Neutrophil (primary cell): ENCODE results near the gene RBP5.

Experiments used
- H3K27ac ChIP-seq: fragments of 200-600 bp; sonication (generic); 2 replicates; pipeline ENCODE4 v1.5.1; 2016; ENCODE audit warnings: mild to moderate bottlenecking, moderate library complexity
- H3K27me3 ChIP-seq: fragments of 200-600 bp; sonication (generic); 2 replicates; pipeline ENCODE4 v1.6.0; 2016; ENCODE audit warnings: mild to moderate bottlenecking
- H3K36me3 ChIP-seq: fragments of 200-600 bp; sonication (generic); 2 replicates; pipeline ENCODE4 v1.5.1; 2017
- H3K4me1 ChIP-seq, 2 experiments: fragments of 200-600 bp in 1 of 2; sonication (generic) in 1 of 2; 1 replicate in 1 of 2; 2 replicates in 1 of 2; pipeline versions ENCODE4 v1.5.1 to v1.6.1; 2013 to 2016; ENCODE audit warnings: low read depth in 1 of 2, low read length in 1 of 2, mild to moderate bottlenecking in 1 of 2, moderate library complexity in 1 of 2; ENCODE audit not compliant: control insufficient read depth in 1 of 2, insufficient read depth in 1 of 2
- H3K4me3 ChIP-seq, 2 experiments: fragments of 200-600 bp in 1 of 2; sonication (generic) in 1 of 2; 1 replicate in 1 of 2; 2 replicates in 1 of 2; pipeline ENCODE4 v1.5.1; 2013 to 2016; ENCODE audit warnings: low read depth in 1 of 2, low read length in 1 of 2, mild to moderate bottlenecking in 1 of 2, moderate library complexity in 1 of 2
- H3K9me3 ChIP-seq: fragments of 200-600 bp; sonication (generic); 2 replicates; pipeline ENCODE4 v1.5.1; 2016
- CTCF ChIP-seq: fragments of 200-600 bp; sonication (generic); IDR thresholded peaks from 2 replicates; pipeline ENCODE4 v1.5.1; 2016; ENCODE audit warnings: antibody characterized with exemption

The RBP5 gene

DNA sequence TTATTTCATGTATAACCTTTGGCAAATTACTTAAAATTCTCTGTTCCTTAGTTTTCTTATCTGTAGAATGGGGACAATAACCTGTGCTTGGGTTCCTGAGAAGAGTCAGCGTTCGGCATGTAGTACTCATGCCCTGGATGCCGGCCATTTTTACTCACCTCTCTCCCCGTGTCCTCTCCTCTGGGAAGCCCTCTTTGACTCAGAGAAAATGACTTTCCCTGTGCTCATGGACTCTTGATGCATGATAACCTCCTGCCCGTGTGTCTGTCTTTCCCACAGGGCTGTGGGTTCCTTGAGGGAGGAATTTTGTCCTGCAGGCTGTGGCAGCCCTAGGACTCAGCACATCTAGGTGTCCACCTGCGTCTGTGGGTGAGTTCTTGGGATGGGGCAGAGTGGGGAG is 13.8 kb downstream of the RBP5 start:
- Histone ChIP-seq H3K4me3 (no peak overlapping the region), H3K9me3 (no peaks in the 10 kb centered on the region), H3K27me3 (no peaks in the 10 kb centered on the region), H3K27ac (no peak overlapping the region), H3K4me1 (peaks cover 19 to 22% of the 10 kb centered on the region in 2 experiments), H3K36me3 (peaks cover 53% of the 10 kb centered on the region)
- no peak for TF ChIP-seq CTCF

GRCh38 chr12:7114008-7114407 is 14.7 kb downstream of the RBP5 start:
- TF ChIP-seq CTCF = no peak
- H3K4me1 ChIP-seq = peaks cover 27 to 29% of the 10 kb centered on the region in 2 experiments
- H3K27ac ChIP-seq = no peak overlapping the region
- H3K27me3 ChIP-seq = no peaks in the 10 kb centered on the region
- no peak overlapping the region for H3K4me3 ChIP-seq
- H3K36me3 ChIP-seq = peaks cover 46% of the 10 kb centered on the region
- H3K9me3 ChIP-seq = no peaks in the 10 kb centered on the region

- TF ChIP-seq CTCF = peak; percentile 91
- Histone ChIP-seq H3K4me1 (peaks cover 27 to 29% of the 10 kb centered on the region in 2 experiments), H3K9me3 (no peaks in the 10 kb centered on the region), H3K27ac (no peak overlapping the region), H3K4me3 (no peak overlapping the region), H3K27me3 (no peaks in the 10 kb centered on the region), H3K36me3 (peaks cover 43% of the 10 kb centered on the region)
These were observed 15.3 kb downstream of the RBP5 start for GRCh38 chr12:7113389-7113871.

DNA sequence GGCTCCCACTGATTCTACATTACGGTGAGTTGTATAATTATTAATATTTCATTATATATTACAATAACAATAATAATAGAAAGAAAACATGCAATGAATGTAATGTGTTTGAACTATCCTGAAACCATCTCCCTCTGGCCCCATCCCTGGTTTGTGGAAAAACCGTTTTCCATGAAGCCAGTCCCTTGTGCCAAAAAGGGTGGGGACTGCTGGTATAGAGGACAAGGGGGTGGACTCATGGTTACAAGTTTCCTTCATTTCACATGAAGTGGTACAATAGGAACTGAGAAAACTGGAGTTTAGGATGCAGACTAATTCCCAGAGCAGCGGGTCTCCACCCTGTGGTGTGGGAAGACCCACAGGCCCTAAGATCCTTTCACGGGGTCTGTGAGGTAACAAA is 16.6 kb downstream of the RBP5 start:
- no peak for TF ChIP-seq CTCF
- no peak overlapping the region for H3K4me3 ChIP-seq
- no peak overlapping the region for H3K27ac ChIP-seq
- peaks cover 29% of the 10 kb centered on the region for H3K36me3 ChIP-seq
- H3K4me1 ChIP-seq = peaks cover 40 to 42% of the 10 kb centered on the region in 2 experiments
- H3K9me3 ChIP-seq = no peaks in the 10 kb centered on the region
- no peaks in the 10 kb centered on the region for H3K27me3 ChIP-seq

- no peaks in the 10 kb centered on the region for H3K9me3 ChIP-seq
- peaks cover 51 to 55% of the 10 kb centered on the region in 2 experiments for H3K4me1 ChIP-seq
- H3K4me3 ChIP-seq = no peak overlapping the region
- H3K27me3 ChIP-seq = no peaks in the 10 kb centered on the region
- no peak for TF ChIP-seq CTCF
- no peak overlapping the region for H3K27ac ChIP-seq
- H3K36me3 ChIP-seq = peaks cover 16% of the 10 kb centered on the region
These were observed 18.0 kb downstream of the RBP5 start for GRCh38 chr12:7110661-7111060.

DNA sequence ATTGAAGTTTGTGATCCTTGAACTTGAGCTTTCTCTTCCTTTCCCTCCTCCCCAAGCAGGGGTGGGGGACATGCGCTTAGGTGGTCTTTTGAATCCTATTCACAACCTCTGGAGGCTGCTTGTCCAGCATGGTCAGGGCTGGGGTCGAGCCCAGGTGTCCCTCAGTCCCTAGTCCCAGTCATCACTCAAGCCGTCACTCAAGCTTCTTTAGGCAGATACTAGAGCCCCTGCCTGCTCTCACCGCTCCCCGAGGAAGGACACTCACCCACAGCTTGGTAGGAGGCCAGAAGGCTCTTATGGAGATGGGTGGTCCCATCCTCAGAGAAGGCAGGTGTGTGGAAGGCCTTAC is 19.1 kb downstream of the RBP5 start:
- H3K4me3 ChIP-seq = peak overlapping the region; percentile 94 to 99
- TF ChIP-seq CTCF = no peak
- H3K27ac ChIP-seq = peak overlapping the region; percentile 97
- H3K9me3 ChIP-seq = no peaks in the 10 kb centered on the region
- H3K4me1 ChIP-seq = peaks cover 51 to 67% of the 10 kb centered on the region in 2 experiments
- peaks cover 11% of the 10 kb centered on the region for H3K36me3 ChIP-seq
- H3K27me3 ChIP-seq = no peaks in the 10 kb centered on the region
